ENCODE measurements around the gene BMPR1A. TPM values are rescaled to one million over a fixed set of nuclear protein-coding genes. Genes with fewer than 3 reads are reported as not detected.
"Not testable (repeated sequence)": the region's sequence is repeated elsewhere in the genome, so short reads cannot be mapped to it uniquely, and the experiment has no call there.

The BMPR1A gene
- polyA plus RNA-seq, 3 donors: 0.25 to 0.67 (median 0.61) TPM

GRCh38 chr10:86979296-86979818 is 222.9 kb downstream of the BMPR1A start:
- Histone ChIP-seq H3K9me3 (replicated peaks in 1 of 2; ENCODE audit: control insufficient read depth in 1 of 2, insufficient read depth in 1 of 2, low read length in 2 of 2) (no peaks in the 10 kb centered on the region), H3K27ac (ENCODE audit: low read depth in 1 of 2, low read length in 2 of 2) (no peak overlapping the region), H3K27me3 (ENCODE audit: control insufficient read depth in 2 of 2, insufficient read depth in 2 of 2, low read length in 2 of 2) (no peaks in the 10 kb centered on the region), H3K4me3 (replicated peaks in 1 of 3; ENCODE audit: low read depth in 2 of 3, low read length in 3 of 3) (no peak overlapping the region), H3K79me2 (ENCODE audit: insufficient read depth, low read length) (no peaks in the 10 kb centered on the region), H3K4me2 (replicated peaks; ENCODE audit: extremely low read depth, low read length, poor library complexity, severe bottlenecking) (no peak overlapping the region), H3K36me3 (replicated peaks in 1 of 2; ENCODE audit: control insufficient read depth in 1 of 2, insufficient read depth in 2 of 2, low read length in 2 of 2) (no peaks in the 10 kb centered on the region), H2AFZ (ENCODE audit: insufficient read depth, low read depth, low read length, poor library complexity, severe bottlenecking) (no peak overlapping the region), H3K4me1 (ENCODE audit: control insufficient read depth in 1 of 2, insufficient read depth in 2 of 2, low read length in 2 of 2) (no peaks in the 10 kb centered on the region), H3K9ac (ENCODE audit: insufficient read depth, low read length, poor library complexity, severe bottlenecking) (no peak overlapping the region), H4K20me1 (ENCODE audit: insufficient read depth, low read length) (no peaks in the 10 kb centered on the region)
- H3K27ac Mint-ChIP-seq: no peak overlapping the region
- no peaks in the 10 kb centered on the region for H3K9me3 Mint-ChIP-seq
- no peaks in the 10 kb centered on the region for H3K36me3 Mint-ChIP-seq
- no peak for DNase-seq
- H3K4me1 Mint-ChIP-seq: no peaks in the 10 kb centered on the region
- intact Hi-C loops (cut with micrococcal nuclease): loop anchor here in 1 of 2 donors (10.0 kb wide), 1 partner anchor 115 kb away; the partner anchor contains the start of genes GLUD1 and SHLD2
- WGBS (ENCODE audit: insufficient coverage): 94% methylated on average over 3 of the region's 4 CpGs
- peaks cover 7 to 10% (median 7%) of the 10 kb centered on the region in 3 donors for H3K27me3 Mint-ChIP-seq (ENCODE audit: low read depth in 3 of 3)
- no peak overlapping the region for H3K4me3 Mint-ChIP-seq
- no peak for TF ChIP-seq CTCF (IDR thresholded peaks at IDR 0.05)

GRCh38 chr10:86979977-86980448 is 223.6 kb downstream of the BMPR1A start:
- no peak overlapping the region for H3K9ac ChIP-seq (ENCODE audit: insufficient read depth, low read length, poor library complexity, severe bottlenecking)
- no peak for DNase-seq
- no peaks in the 10 kb centered on the region for H3K4me1 Mint-ChIP-seq
- no peaks in the 10 kb centered on the region for H3K27me3 ChIP-seq (ENCODE audit: control insufficient read depth in 2 of 2, insufficient read depth in 2 of 2, low read length in 2 of 2)
- H2AFZ ChIP-seq (ENCODE audit: insufficient read depth, low read depth, low read length, poor library complexity, severe bottlenecking): no peak overlapping the region
- no peak for TF ChIP-seq CTCF (IDR thresholded peaks at IDR 0.05)
- peaks cover 7 to 8% (median 7%) of the 10 kb centered on the region in 3 donors for H3K27me3 Mint-ChIP-seq (ENCODE audit: low read depth in 3 of 3)
- no peaks in the 10 kb centered on the region for H3K9me3 Mint-ChIP-seq
- H3K27ac Mint-ChIP-seq: no peak overlapping the region
- intact Hi-C loops (cut with micrococcal nuclease): loop anchor here in 1 of 2 donors (10.0 kb wide), 1 partner anchor 115 kb away; the partner anchor contains the start of genes GLUD1 and SHLD2
- no peak overlapping the region for H3K27ac ChIP-seq (ENCODE audit: low read depth in 1 of 2, low read length in 2 of 2)
- H3K36me3 ChIP-seq (replicated peaks in 1 of 2; ENCODE audit: control insufficient read depth in 1 of 2, insufficient read depth in 2 of 2, low read length in 2 of 2): no peaks in the 10 kb centered on the region
- H4K20me1 ChIP-seq (ENCODE audit: insufficient read depth, low read length): no peaks in the 10 kb centered on the region
- no peaks in the 10 kb centered on the region for H3K4me1 ChIP-seq (ENCODE audit: control insufficient read depth in 1 of 2, insufficient read depth in 2 of 2, low read length in 2 of 2)
- H3K4me2 ChIP-seq (replicated peaks; ENCODE audit: extremely low read depth, low read length, poor library complexity, severe bottlenecking): no peak overlapping the region
- H3K79me2 ChIP-seq (ENCODE audit: insufficient read depth, low read length): no peaks in the 10 kb centered on the region
- no peak overlapping the region for H3K4me3 Mint-ChIP-seq
- WGBS (ENCODE audit: insufficient coverage): 67% methylated on average over 1 of the region's 3 CpGs
- no peak overlapping the region for H3K4me3 ChIP-seq (replicated peaks in 1 of 3; ENCODE audit: low read depth in 2 of 3, low read length in 3 of 3)
- no peaks in the 10 kb centered on the region for H3K9me3 ChIP-seq (replicated peaks in 1 of 2; ENCODE audit: control insufficient read depth in 1 of 2, insufficient read depth in 1 of 2, low read length in 2 of 2)
- no peaks in the 10 kb centered on the region for H3K36me3 Mint-ChIP-seq

- H3K27me3 ChIP-seq (ENCODE audit: control insufficient read depth in 2 of 2, insufficient read depth in 2 of 2, low read length in 2 of 2); H3K27ac Mint-ChIP-seq; H2AFZ ChIP-seq (ENCODE audit: insufficient read depth, low read depth, low read length, poor library complexity, severe bottlenecking); intact Hi-C loops (cut with micrococcal nuclease); H3K4me1 ChIP-seq (ENCODE audit: control insufficient read depth in 1 of 2, insufficient read depth in 2 of 2, low read length in 2 of 2); H4K20me1 ChIP-seq (ENCODE audit: insufficient read depth, low read length); H3K4me3 Mint-ChIP-seq; H3K36me3 Mint-ChIP-seq; DNase-seq; H3K27ac ChIP-seq (ENCODE audit: low read depth in 1 of 2, low read length in 2 of 2); H3K9me3 Mint-ChIP-seq; H3K27me3 Mint-ChIP-seq (ENCODE audit: low read depth in 3 of 3); H3K36me3 ChIP-seq (replicated peaks in 1 of 2; ENCODE audit: control insufficient read depth in 1 of 2, insufficient read depth in 2 of 2, low read length in 2 of 2); H3K4me2 ChIP-seq (replicated peaks; ENCODE audit: extremely low read depth, low read length, poor library complexity, severe bottlenecking); H3K4me1 Mint-ChIP-seq; H3K9me3 ChIP-seq (replicated peaks in 1 of 2; ENCODE audit: control insufficient read depth in 1 of 2, insufficient read depth in 1 of 2, low read length in 2 of 2); H3K79me2 ChIP-seq (ENCODE audit: insufficient read depth, low read length); H3K4me3 ChIP-seq (replicated peaks in 1 of 3; ENCODE audit: low read depth in 2 of 3, low read length in 3 of 3); H3K9ac ChIP-seq (ENCODE audit: insufficient read depth, low read length, poor library complexity, severe bottlenecking): not testable (repeated sequence)
- 60% methylated on average over 1 of the region's 6 CpGs for WGBS (ENCODE audit: insufficient coverage)
These were observed 224.6 kb downstream of the BMPR1A start for GRCh38 chr10:86981020-86981419.

Data from CD14-positive monocyte (primary cell).